HAP-1 (cell line): ENCODE data around the gene KCNMA1.

Source experiments
- DNase-seq, 2 experiments: peaks; one replicate each; pipeline ENCODE4 v3.0.0-alpha.2; 2016 to 2020; ENCODE audit warnings: low spot score in 2 of 2
- H3K27me3 ChIP-seq: fragments of 250-450 bp; sonication (Bioruptor Pico); 2 replicates; pipeline ENCODE4 v1.5.1; 2020; ENCODE audit warnings: low read depth, mild to moderate bottlenecking, moderate library complexity
- H3K36me3 ChIP-seq: fragments of 250-450 bp; sonication (Bioruptor Pico); replicated peaks from 2 replicates; pipeline ENCODE4 v1.5.1; 2020; ENCODE audit warnings: mild to moderate bottlenecking
- H3K4me1 ChIP-seq: fragments of 250-450 bp; sonication (Bioruptor Pico); 2 replicates; pipeline ENCODE4 v1.5.1; 2020; ENCODE audit warnings: mild to moderate bottlenecking
- H3K4me3 ChIP-seq: fragments of 250-450 bp; sonication (Bioruptor Pico); 2 replicates; pipeline ENCODE4 v1.5.1; 2020; ENCODE audit warnings: mild to moderate bottlenecking, moderate library complexity
- H3K9me3 ChIP-seq: fragments of 250-450 bp; sonication (Bioruptor Pico); 2 replicates; pipeline ENCODE4 v1.5.1; 2020; ENCODE audit warnings: mild to moderate bottlenecking, moderate library complexity
- in situ Hi-C: fragments of 300-500 bp; cut with MboI; formaldehyde crosslinking; loops from 3 replicates; pipeline ENCODE4 v1.14.3; 2020; ENCODE audit warnings: low sequenced_read_pairs, inconsistent platforms, mixed read lengths

The KCNMA1 gene

DNA sequence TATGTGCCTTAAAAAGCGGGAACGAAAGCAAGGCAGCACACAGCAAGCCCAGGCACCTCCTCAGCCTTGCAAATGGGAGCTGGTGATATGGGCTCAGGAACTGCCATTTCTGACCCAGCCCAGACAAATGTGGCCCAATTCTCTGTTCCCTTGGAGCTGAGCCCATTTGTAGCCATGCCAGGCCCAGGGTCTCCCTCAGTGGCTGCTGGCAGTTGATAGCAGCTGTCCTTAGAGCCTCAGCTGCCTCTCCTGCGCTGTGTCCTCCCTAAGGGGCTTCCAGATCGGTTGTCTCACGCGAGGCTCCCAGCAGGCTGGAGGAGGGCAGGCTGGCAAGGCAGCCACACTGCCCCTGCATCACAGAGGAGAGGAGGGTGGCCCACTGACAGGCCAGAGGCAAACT is 275.8 kb downstream of the KCNMA1 start:
- H3K9me3 ChIP-seq = no peaks in the 10 kb centered on the region
- no peak overlapping the region for H3K4me3 ChIP-seq
- H3K27me3 ChIP-seq = no peaks in the 10 kb centered on the region
- DNase-seq = no peak
- H3K4me1 ChIP-seq = no peaks in the 10 kb centered on the region
- in situ Hi-C loops = no loop called here
- no peaks in the 10 kb centered on the region for H3K36me3 ChIP-seq

DNA sequence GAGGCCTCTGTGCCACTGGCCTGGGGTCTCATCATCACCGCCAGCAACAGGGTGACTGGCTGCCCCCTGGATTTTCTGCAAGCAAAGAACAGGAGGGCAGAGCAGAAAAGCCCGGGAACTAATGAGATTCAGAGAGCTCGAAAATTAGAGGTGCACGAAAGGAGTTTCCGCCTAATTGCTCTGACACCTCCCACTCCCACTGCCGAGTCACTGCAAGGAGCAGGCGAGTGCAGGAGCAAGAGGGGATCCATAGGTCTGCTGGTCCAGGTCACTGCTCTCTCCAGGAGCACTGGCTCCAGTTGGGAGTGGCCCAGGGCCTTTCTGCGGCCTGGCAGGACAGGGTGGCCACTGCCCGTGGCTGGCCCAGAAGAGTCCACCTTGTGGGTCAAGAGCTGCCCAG is 276.2 kb downstream of the KCNMA1 start:
- in situ Hi-C loops = no loop called here
- Histone ChIP-seq H3K4me1 (no peaks in the 10 kb centered on the region), H3K9me3 (no peaks in the 10 kb centered on the region), H3K4me3 (no peak overlapping the region), H3K36me3 (no peaks in the 10 kb centered on the region), H3K27me3 (no peaks in the 10 kb centered on the region)
- DNase-seq = no peak

DNA sequence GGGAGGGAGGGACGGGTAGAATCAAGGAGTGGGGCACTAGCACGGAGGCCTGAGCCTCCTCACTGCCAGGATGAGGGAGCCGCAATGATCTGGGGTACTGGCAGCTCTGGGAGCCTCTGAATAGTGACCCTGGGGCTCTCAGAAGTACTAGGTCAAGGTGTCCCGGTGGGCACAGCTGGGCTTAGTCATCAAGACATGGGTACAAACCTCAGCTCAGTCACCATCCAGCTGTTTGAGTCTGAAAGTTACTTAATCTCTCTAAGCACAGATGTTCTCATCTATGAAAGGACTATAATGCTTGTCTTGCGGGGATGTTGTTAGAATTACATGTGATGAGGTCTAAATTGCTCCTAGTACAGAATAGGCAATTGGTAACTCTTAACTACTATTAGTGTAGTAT is 276.8 kb downstream of the KCNMA1 start:
- Histone ChIP-seq H3K4me1 (no peaks in the 10 kb centered on the region), H3K4me3 (no peak overlapping the region), H3K36me3 (no peaks in the 10 kb centered on the region), H3K9me3 (no peaks in the 10 kb centered on the region), H3K27me3 (no peaks in the 10 kb centered on the region)
- in situ Hi-C loops = no loop called here
- no peak for DNase-seq

DNA sequence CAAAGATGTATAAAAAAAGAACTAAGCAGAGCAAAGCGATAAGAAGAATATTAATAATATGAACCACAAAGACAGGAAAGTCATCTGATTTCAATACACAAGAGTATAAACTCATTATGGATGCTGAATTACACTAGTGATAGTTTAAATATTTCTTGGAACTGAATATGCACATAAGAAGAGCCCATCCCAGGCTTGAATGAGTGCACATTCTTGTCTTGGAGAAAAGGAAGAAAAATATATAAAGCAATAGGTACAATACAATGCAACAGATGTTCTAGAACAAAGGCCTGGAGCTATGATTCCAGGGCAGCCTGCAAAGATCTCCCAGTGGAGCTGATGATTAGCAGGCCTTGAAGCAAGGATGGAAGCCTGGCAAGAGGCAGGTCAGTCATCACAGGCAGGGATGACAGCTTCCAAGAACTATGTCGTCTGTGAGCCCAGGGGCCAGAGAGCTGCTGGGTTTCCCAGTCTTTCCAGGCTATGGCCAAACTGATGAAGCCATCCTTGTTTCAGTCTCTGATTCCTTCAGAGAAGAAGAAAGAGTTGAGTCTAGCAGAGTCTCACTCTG is 277.6 kb downstream of the KCNMA1 start:
- in situ Hi-C loops = no loop called here
- H3K4me3 ChIP-seq = no peak overlapping the region
- no peaks in the 10 kb centered on the region for H3K4me1 ChIP-seq
- H3K27me3 ChIP-seq = no peaks in the 10 kb centered on the region
- no peaks in the 10 kb centered on the region for H3K9me3 ChIP-seq
- no peak for DNase-seq
- H3K36me3 ChIP-seq = no peaks in the 10 kb centered on the region

DNA sequence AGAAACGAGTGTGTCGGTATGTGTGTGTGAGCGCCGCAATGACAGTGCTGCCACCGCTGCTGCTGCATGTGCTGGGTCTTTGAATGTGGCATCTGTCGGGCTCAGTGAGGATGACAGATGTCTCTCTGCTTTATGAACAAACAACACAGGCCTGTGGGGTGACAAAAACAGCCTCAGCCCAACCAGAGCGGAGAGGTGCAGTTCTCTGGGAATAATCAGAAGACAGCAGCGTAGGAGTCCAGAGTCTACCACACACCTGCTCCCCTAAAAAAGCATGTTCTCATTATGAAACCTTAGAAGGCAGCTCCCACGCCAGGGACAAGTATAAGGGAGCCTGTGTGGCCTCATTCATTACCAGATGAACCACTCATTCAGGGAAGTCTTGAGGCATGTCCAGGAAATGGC is 278.3 kb downstream of the KCNMA1 start:
- DNase-seq = no peak
- no peaks in the 10 kb centered on the region for H3K27me3 ChIP-seq
- in situ Hi-C loops = no loop called here
- H3K36me3 ChIP-seq = no peaks in the 10 kb centered on the region
- no peak overlapping the region for H3K4me3 ChIP-seq
- H3K4me1 ChIP-seq = no peaks in the 10 kb centered on the region
- H3K9me3 ChIP-seq = no peaks in the 10 kb centered on the region

DNA sequence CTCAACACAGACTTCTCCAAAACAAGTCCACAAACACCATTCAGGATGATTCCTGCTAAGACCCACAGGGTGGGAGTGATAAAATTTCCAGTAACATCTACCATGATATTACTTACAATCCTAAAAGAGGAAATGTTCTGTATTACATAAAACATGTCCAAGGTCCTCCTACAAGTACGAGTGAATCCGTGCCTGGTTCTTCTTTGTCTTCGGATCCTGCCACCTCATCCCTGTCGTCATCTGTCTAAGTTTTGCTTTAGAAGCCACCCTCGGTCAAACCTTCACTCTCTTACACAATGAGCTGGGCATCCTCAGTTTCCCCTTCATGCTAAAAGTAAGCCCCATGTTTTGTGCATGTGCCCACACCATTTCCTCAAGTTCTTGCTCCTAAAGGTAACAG is 279.0 kb downstream of the KCNMA1 start:
- Histone ChIP-seq H3K27me3 (no peaks in the 10 kb centered on the region), H3K36me3 (no peaks in the 10 kb centered on the region), H3K4me3 (no peak overlapping the region), H3K9me3 (no peaks in the 10 kb centered on the region), H3K4me1 (no peaks in the 10 kb centered on the region)
- no peak for DNase-seq
- in situ Hi-C loops = no loop called here

DNA sequence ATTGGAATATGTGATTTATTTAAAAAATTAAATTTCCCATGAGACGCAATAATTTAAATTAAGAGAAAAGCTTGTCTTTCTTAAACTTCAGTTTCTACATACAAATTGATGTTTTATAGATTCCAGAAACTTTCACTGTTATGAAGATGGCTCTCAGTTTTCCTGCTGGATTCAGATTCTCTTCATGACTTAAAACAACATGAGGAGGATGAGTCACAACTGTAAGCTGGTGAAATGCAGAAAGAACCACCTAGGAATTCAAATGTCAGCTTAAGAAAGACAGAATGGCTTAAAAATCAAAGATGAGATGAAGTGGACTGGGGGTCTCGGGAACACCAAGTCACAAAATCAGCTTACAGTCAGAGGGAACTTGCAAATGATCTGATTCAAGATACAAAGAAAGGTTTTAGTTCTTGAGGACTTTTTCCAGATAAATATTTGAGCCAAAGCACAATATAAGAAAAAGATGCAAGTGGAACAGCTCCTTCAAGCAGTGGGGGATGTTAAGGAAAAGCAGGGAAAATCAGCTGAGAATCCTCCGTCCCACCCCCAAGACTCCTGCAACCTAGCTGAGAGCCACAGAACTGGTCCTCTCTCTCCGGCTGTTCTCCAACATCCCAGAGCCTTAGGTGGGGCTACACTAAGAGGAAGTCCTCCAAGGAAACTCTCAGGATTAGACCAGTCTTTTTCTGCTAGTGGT is 279.8 kb downstream of the KCNMA1 start:
- DNase-seq = no peak
- Histone ChIP-seq H3K36me3 (no peaks in the 10 kb centered on the region), H3K27me3 (no peaks in the 10 kb centered on the region), H3K4me3 (no peak overlapping the region), H3K4me1 (no peaks in the 10 kb centered on the region), H3K9me3 (no peaks in the 10 kb centered on the region)
- in situ Hi-C loops = no loop called here

DNA sequence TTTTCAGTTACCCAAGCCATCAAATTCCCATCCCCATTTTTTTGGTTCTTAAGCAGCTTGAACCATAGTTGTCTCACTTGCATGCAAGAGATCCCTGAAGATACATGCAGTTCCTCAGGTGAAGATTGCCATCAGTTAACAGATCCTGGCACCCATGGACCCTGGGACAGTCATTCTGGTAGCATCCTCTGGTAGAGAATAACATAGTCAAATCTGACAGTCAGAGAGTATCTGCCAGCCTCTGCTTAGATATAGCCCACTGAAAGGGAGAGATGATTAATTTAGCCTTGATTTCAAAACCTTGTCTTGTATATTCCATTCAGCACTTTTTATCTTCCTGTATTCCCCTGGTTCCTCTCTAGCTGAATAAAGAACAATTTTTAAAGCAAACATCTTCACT is 280.4 kb downstream of the KCNMA1 start:
- H3K9me3 ChIP-seq = no peaks in the 10 kb centered on the region
- no peak overlapping the region for H3K4me3 ChIP-seq
- no peaks in the 10 kb centered on the region for H3K36me3 ChIP-seq
- H3K4me1 ChIP-seq = no peaks in the 10 kb centered on the region
- no peak for DNase-seq
- in situ Hi-C loops = no loop called here
- no peaks in the 10 kb centered on the region for H3K27me3 ChIP-seq

DNA sequence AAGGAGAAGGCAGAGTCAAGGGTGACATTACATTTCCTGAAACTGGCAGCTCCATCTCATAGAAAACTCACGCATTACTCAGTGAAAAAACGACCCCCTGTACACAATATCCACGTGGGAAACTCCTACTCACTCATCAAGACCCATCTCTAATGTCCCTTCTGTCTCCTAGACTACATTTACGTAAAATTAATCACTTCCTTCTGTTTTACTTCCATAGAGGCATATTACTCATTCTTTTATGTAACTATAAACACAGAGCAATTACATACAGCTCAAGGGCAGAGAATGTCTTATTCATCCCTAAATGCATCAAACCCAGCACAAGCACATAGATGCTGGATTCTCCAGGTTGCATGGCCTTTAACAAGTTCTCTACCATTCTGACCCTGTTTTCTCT is 281.8 kb downstream of the KCNMA1 start:
- Histone ChIP-seq H3K36me3 (no peaks in the 10 kb centered on the region), H3K4me3 (no peak overlapping the region), H3K9me3 (no peaks in the 10 kb centered on the region), H3K4me1 (no peaks in the 10 kb centered on the region), H3K27me3 (no peaks in the 10 kb centered on the region)
- DNase-seq = no peak
- in situ Hi-C loops = no loop called here

DNA sequence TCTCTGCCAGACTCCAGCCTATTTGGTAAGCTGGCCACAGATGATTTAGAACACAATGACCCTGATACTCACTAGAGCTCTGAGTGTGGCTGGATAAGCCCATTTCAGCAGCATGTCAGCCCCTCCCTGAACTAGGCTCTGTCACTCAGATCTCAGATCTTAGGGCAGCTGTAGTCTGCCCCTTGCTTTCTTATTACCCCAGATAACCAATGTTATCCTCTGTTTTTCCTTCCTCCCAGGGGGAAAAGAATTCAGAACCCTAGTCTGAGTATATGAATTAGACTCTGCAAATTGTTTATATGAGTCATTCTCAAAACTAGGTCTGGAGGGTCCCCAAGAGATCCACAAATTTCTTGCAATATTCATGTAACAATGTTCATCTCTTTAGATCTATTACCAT is 286.2 kb downstream of the KCNMA1 start:
- DNase-seq = no peak
- Histone ChIP-seq H3K4me1 (no peaks in the 10 kb centered on the region), H3K4me3 (no peak overlapping the region), H3K36me3 (no peaks in the 10 kb centered on the region), H3K9me3 (no peaks in the 10 kb centered on the region), H3K27me3 (no peaks in the 10 kb centered on the region)
- in situ Hi-C loops = no loop called here

DNA sequence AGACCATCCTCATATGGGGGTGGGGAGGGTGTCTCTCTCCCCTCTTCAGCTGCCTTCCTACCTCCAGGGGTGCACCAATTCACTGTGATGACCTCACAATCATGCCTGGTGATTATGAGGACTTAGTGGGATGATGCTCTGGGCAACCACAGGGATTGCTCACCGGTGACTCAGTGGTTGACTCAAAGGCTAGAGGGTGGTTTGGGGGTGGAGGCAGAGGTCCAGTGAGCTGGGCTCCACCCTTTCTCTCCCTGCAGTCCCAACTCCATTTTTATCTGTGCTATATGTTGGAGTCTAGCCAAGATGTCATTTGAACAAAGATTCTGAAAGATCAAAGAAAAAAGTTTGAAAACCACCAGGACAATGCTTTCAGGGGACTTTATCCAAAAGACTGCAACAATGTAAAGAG is 286.9 kb downstream of the KCNMA1 start:
- Histone ChIP-seq H3K36me3 (no peaks in the 10 kb centered on the region), H3K4me1 (no peaks in the 10 kb centered on the region), H3K27me3 (no peaks in the 10 kb centered on the region), H3K9me3 (no peaks in the 10 kb centered on the region), H3K4me3 (no peak overlapping the region)
- in situ Hi-C loops = no loop called here
- no peak for DNase-seq

DNA sequence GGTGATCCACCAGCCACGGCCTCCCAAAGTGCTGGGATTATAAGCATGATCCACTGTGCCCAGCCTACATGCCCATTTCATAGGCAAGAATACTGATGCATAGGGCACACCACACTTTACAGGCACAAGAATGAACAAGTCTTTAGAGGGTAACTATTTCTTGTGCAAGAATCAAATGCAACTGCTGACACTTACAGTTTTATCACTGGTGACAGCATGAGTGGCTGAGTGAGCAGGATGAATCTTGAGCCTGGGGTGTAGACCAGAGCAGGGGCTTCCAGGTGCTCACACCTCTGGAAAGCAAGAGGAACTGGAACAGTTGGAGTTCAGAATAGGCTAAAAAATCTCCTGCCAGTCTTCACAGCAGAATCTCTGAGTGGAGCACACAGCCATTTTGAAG is 287.5 kb downstream of the KCNMA1 start:
- Histone ChIP-seq H3K9me3 (no peaks in the 10 kb centered on the region), H3K27me3 (no peaks in the 10 kb centered on the region), H3K4me3 (no peak overlapping the region), H3K36me3 (no peaks in the 10 kb centered on the region), H3K4me1 (no peaks in the 10 kb centered on the region)
- DNase-seq = no peak
- in situ Hi-C loops = no loop called here

DNA sequence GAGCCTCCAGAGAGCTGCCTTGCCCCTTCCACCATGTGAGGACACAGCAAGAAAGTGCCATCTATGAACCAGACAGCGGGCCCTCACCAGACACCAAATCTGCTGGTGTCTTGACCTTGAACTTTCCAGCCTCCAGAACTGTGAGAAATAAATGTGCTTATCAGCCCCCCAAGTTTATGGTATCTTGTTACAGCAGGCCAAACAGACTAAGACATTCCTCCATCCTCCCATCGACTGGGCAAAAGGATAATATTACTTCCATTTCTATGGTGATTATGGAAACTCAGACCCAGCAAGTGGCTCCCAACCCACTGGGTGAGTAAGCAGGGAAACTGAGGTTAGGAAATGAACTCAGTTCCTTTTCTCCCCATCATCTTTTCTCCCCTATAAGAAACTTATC is 288.4 kb downstream of the KCNMA1 start:
- in situ Hi-C loops = no loop called here
- no peaks in the 10 kb centered on the region for H3K36me3 ChIP-seq
- no peak for DNase-seq
- H3K9me3 ChIP-seq = no peaks in the 10 kb centered on the region
- H3K4me1 ChIP-seq = no peaks in the 10 kb centered on the region
- H3K27me3 ChIP-seq = no peaks in the 10 kb centered on the region
- no peak overlapping the region for H3K4me3 ChIP-seq

DNA sequence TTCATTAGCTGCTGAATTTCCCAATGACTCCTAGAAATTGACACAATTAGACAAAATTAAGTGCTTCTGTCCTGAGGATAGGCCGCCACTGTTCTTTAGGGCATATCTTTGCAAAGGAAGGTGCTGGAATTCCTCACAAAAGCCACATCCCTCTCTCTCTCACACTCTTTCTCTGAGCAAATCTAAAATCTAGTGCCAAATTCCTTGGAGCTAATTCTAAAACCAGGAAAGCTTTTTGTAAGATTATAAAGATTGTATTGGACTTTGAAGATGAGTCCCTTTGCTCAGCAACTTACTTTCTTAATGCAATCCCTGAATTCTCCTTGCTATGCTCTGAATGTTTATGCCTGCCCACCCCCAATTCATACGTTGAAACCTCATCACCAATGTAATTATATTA is 288.9 kb downstream of the KCNMA1 start:
- DNase-seq = no peak
- H3K9me3 ChIP-seq = no peaks in the 10 kb centered on the region
- H3K27me3 ChIP-seq = no peaks in the 10 kb centered on the region
- in situ Hi-C loops = no loop called here
- H3K36me3 ChIP-seq = no peaks in the 10 kb centered on the region
- no peaks in the 10 kb centered on the region for H3K4me1 ChIP-seq
- H3K4me3 ChIP-seq = no peak overlapping the region

DNA sequence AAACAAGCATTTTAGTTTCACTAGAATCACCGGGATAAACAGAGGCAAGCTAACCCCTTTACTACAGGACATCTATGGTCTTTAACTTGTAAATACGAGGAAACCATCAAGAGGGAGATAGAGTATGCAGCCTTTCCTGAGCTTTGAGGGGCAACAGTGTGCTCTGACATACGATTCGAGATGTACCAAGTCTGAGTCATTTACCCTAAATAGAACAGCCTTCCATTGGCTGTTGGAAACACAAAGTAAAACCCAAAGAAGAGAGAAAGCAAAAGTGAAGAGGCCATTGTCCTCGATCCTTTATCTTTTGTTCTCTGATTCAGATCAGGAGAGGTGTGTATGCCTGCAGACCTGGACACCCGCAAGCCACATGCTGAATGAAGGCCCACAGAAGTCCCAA is 289.5 kb downstream of the KCNMA1 start:
- H3K27me3 ChIP-seq = no peaks in the 10 kb centered on the region
- no peaks in the 10 kb centered on the region for H3K4me1 ChIP-seq
- no peak for DNase-seq
- H3K9me3 ChIP-seq = no peaks in the 10 kb centered on the region
- in situ Hi-C loops = no loop called here
- no peak overlapping the region for H3K4me3 ChIP-seq
- no peaks in the 10 kb centered on the region for H3K36me3 ChIP-seq
